CD14-positive monocyte (primary cell): ENCODE results near the gene CTRB1. TPM values are rescaled to one million over a fixed set of nuclear protein-coding genes. Genes with fewer than 3 reads are reported as not detected.
A peak's percentile ranks its signal among the peaks of the same experiment; 100 is the strongest.

Experiments
- DNase-seq, 3 donors: peaks; one replicate each; pipeline ENCODE4 v3.0.0-alpha.2; 2011 to 2022
- H2AFZ ChIP-seq: 2 replicates; pipeline ENCODE4 v1.6.0; 2012; ENCODE audit warnings: mild to moderate bottlenecking, low read depth, low read length, inconsistent platforms; ENCODE audit not compliant: insufficient read depth, poor library complexity, severe bottlenecking
- H3K27ac ChIP-seq, 2 donors: 1 replicate in 1 of 2; 2 replicates in 1 of 2; pipeline ENCODE4 v1.5.1; 2012 to 2013; ENCODE audit warnings: low read length in 2 of 2, control low read depth in 1 of 2, inconsistent platforms in 1 of 2, low read depth in 1 of 2, mild to moderate bottlenecking in 1 of 2
- H3K27me3 ChIP-seq, 2 donors: one replicate each; pipeline versions ENCODE4 v1.6.0 to v1.6.1; 2011 to 2013; ENCODE audit warnings: low read length in 2 of 2; ENCODE audit not compliant: control insufficient read depth in 2 of 2, insufficient read depth in 2 of 2
- H3K36me3 ChIP-seq, 2 donors: replicated peaks in 1 of 2; 1 replicate in 1 of 2; 2 replicates in 1 of 2; pipeline versions ENCODE4 v1.5.1 to v1.6.1; 2012 to 2013; ENCODE audit warnings: low read length in 2 of 2, control low read depth in 1 of 2, inconsistent platforms in 1 of 2, mild to moderate bottlenecking in 1 of 2; ENCODE audit not compliant: insufficient read depth in 2 of 2, control insufficient read depth in 1 of 2
- H3K4me1 ChIP-seq, 2 donors: 1 replicate in 1 of 2; 2 replicates in 1 of 2; pipeline versions ENCODE4 v1.5.1 to v1.6.1; 2012 to 2013; ENCODE audit warnings: low read length in 2 of 2, control low read depth in 1 of 2, inconsistent platforms in 1 of 2, mild to moderate bottlenecking in 1 of 2, moderate library complexity in 1 of 2; ENCODE audit not compliant: insufficient read depth in 2 of 2, control insufficient read depth in 1 of 2
- H3K4me2 ChIP-seq: replicated peaks from 2 replicates; pipeline ENCODE3; 2012; ENCODE audit warnings: low read length, moderate library complexity, mild to moderate bottlenecking; ENCODE audit not compliant: poor library complexity, severe bottlenecking; ENCODE audit errors: extremely low read depth
- H3K4me3 ChIP-seq, 3 experiments: fragments of 200-600 bp in 1 of 3; sonication (generic) in 1 of 3; replicated peaks in 1 of 3; 1 replicate in 2 of 3; 2 replicates in 1 of 3; pipeline ENCODE4 v1.5.1; 2011 to 2013; ENCODE audit warnings: low read length in 3 of 3, mild to moderate bottlenecking in 3 of 3, control low read depth in 2 of 3, low read depth in 2 of 3, inconsistent platforms in 1 of 3, moderate library complexity in 1 of 3
- H3K79me2 ChIP-seq: 2 replicates; pipeline ENCODE4 v1.6.0; 2012; ENCODE audit warnings: mild to moderate bottlenecking, control low read depth, inconsistent platforms, low read length, moderate library complexity; ENCODE audit not compliant: insufficient read depth
- H3K9ac ChIP-seq: 2 replicates; pipeline ENCODE4 v1.6.0; 2017; ENCODE audit warnings: low read length, mild to moderate bottlenecking; ENCODE audit not compliant: insufficient read depth, poor library complexity, severe bottlenecking
- H3K9me3 ChIP-seq, 2 donors: replicated peaks in 1 of 2; 1 replicate in 1 of 2; 2 replicates in 1 of 2; pipeline versions ENCODE4 v1.5.1 to v1.6.1; 2012 to 2013; ENCODE audit warnings: low read length in 2 of 2, control low read depth in 1 of 2; ENCODE audit not compliant: control insufficient read depth in 1 of 2, insufficient read depth in 1 of 2
- H4K20me1 ChIP-seq: 2 replicates; pipeline ENCODE4 v1.6.0; 2012; ENCODE audit warnings: mild to moderate bottlenecking, low read length, control low read depth, moderate library complexity; ENCODE audit not compliant: insufficient read depth
- H3K27ac Mint-ChIP-seq, 7 donors: one replicate each; pipeline ENCODE4 v1.8.0; 2020; ENCODE audit warnings: mild to moderate bottlenecking in 7 of 7, mixed read lengths in 7 of 7, moderate library complexity in 6 of 7, inconsistent platforms in 2 of 7
- H3K27me3 Mint-ChIP-seq, 3 donors: one replicate each; pipeline ENCODE4 v1.8.0; 2021 to 2022; ENCODE audit warnings: low read depth in 3 of 3, mild to moderate bottlenecking in 3 of 3, mixed read lengths in 3 of 3, moderate library complexity in 3 of 3, inconsistent platforms in 1 of 3
- H3K36me3 Mint-ChIP-seq, 2 donors: one replicate each; pipeline ENCODE4 v1.8.0; 2020; ENCODE audit warnings: mixed read lengths in 2 of 2, inconsistent platforms in 1 of 2, mild to moderate bottlenecking in 1 of 2
- H3K4me1 Mint-ChIP-seq: one replicate; pipeline ENCODE4 v1.8.0; 2020; ENCODE audit warnings: mild to moderate bottlenecking, mixed read lengths
- H3K4me3 Mint-ChIP-seq, 2 donors: one replicate each; pipeline ENCODE4 v1.8.0; 2020; ENCODE audit warnings: mild to moderate bottlenecking in 2 of 2, mixed read lengths in 2 of 2, moderate library complexity in 1 of 2
- H3K9me3 Mint-ChIP-seq, 7 donors: one replicate each; pipeline ENCODE4 v1.8.0; 2020 to 2022; ENCODE audit warnings: mixed read lengths in 7 of 7, mild to moderate bottlenecking in 6 of 7, moderate library complexity in 6 of 7, inconsistent platforms in 2 of 7
- WGBS: methylation state at CpG from one replicate; pipeline ENCODE4 v1.1.5; 2013; ENCODE audit warnings: missing lambda C conversion rate; ENCODE audit not compliant: insufficient coverage; 5-methylcytosine and 5-hydroxymethylcytosine counted together
- intact Hi-C, 2 donors: fragments of 100-400 bp; cut with micrococcal nuclease; formaldehyde crosslinking; loops; one replicate each; pipeline versions ENCODE4 v1.15.0 to v1.15.1; 2023
- polyA plus RNA-seq, 3 donors: library from polyadenylated mRNA; depleted of rRNA in 1 of 3; unstranded in 2 of 3; stranded (reverse) in 1 of 3; fragments of 300-500 nt in 2 of 3; fragments of >200 nt in 1 of 3; fragmentation: Illumina TruSeq in 2 of 3; gene quantifications; 1 replicate in 2 of 3; 2 replicates in 1 of 3; pipeline ENCODE4 v1.2.3, GENCODE V29; 2012 to 2021
- TF ChIP-seq, protein P1 (sequence below): fragments of 200-600 bp; IDR thresholded peaks from one replicate; pipeline ENCODE4 v1.8.0; 2022; ENCODE audit warnings: antibody characterized with exemption, mild to moderate bottlenecking

CTRB1 gene
- polyA plus RNA-seq, 3 donors: not detected

- Mint-ChIP-seq H3K27me3 (peaks cover 84 to 100% (median 95%) of the 10 kb centered on the region in 3 donors), H3K27ac (peak overlapping the region in 1 of 7 donors; percentile 72), H3K9me3 (peaks cover 0 to 3% (median 0%) of the 10 kb centered on the region in 7 donors), H3K4me3 (peak overlapping the region in 1 of 2 donors; percentile 68), H3K4me1 (no peaks in the 10 kb centered on the region), H3K36me3 (no peaks in the 10 kb centered on the region)
- Histone ChIP-seq H4K20me1 (no peaks in the 10 kb centered on the region), H3K79me2 (no peaks in the 10 kb centered on the region), H3K9ac (no peak overlapping the region), H3K27me3 (peaks cover 4 to 93% of the 10 kb centered on the region in 2 donors), H3K9me3 (peaks cover 0 to under 1% of the 10 kb centered on the region in 2 donors), H3K36me3 (no peaks in the 10 kb centered on the region), H3K27ac (no peak overlapping the region), H2AFZ (no peak overlapping the region), H3K4me2 (no peak overlapping the region), H3K4me1 (no peaks in the 10 kb centered on the region), H3K4me3 (no peak overlapping the region)
- TF ChIP-seq, protein P1, sequence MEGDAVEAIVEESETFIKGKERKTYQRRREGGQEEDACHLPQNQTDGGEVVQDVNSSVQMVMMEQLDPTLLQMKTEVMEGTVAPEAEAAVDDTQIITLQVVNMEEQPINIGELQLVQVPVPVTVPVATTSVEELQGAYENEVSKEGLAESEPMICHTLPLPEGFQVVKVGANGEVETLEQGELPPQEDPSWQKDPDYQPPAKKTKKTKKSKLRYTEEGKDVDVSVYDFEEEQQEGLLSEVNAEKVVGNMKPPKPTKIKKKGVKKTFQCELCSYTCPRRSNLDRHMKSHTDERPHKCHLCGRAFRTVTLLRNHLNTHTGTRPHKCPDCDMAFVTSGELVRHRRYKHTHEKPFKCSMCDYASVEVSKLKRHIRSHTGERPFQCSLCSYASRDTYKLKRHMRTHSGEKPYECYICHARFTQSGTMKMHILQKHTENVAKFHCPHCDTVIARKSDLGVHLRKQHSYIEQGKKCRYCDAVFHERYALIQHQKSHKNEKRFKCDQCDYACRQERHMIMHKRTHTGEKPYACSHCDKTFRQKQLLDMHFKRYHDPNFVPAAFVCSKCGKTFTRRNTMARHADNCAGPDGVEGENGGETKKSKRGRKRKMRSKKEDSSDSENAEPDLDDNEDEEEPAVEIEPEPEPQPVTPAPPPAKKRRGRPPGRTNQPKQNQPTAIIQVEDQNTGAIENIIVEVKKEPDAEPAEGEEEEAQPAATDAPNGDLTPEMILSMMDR: no peak
- DNase-seq: no peak
- intact Hi-C loops: no loop called here
- WGBS: 92% methylated on average over 13 of the region's 21 CpGs
Observed at GRCh38 chr16:75257886-75258806, 39.4 kb downstream of the CTRB1 start.

DNA sequence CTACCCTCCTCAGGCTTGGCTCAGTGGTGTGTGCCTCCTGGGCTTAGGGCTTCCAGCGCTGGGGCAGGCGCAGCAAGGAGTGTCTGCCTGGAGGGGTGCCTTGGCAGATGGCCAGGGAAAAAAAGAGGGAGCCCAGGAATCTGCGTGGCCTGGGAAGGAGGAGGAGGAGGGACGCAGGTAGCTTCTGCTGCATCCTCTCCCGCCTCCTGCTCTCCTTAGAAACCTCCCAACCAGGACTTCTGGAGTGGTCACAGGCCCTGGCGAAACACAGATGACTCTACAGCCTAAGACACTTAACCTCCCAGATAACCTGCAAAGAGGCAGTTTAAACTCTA lies 40.0 kb downstream of the CTRB1 start:
- no peak overlapping the region for H3K27ac ChIP-seq
- Mint-ChIP-seq H3K4me1 (no peaks in the 10 kb centered on the region), H3K27me3 (peaks cover 84 to 100% (median 95%) of the 10 kb centered on the region in 3 donors), H3K4me3 (no peak overlapping the region), H3K27ac (no peak overlapping the region), H3K9me3 (peaks cover 0 to 3% (median 0%) of the 10 kb centered on the region in 7 donors), H3K36me3 (no peaks in the 10 kb centered on the region)
- H3K36me3 ChIP-seq: no peaks in the 10 kb centered on the region
- no peak overlapping the region for H2AFZ ChIP-seq
- H3K4me1 ChIP-seq: no peaks in the 10 kb centered on the region
- no peaks in the 10 kb centered on the region for H3K9me3 ChIP-seq
- no peak for DNase-seq
- TF ChIP-seq, protein P1: no peak
- H3K79me2 ChIP-seq: no peaks in the 10 kb centered on the region
- WGBS: 100% methylated on average over 1 of the region's 6 CpGs
- H4K20me1 ChIP-seq: no peaks in the 10 kb centered on the region
- H3K27me3 ChIP-seq: peaks cover 4 to 93% of the 10 kb centered on the region in 2 donors
- no peak overlapping the region for H3K9ac ChIP-seq
- intact Hi-C loops: no loop called here
- no peak overlapping the region for H3K4me2 ChIP-seq
- H3K4me3 ChIP-seq: no peak overlapping the region
